GM12878 (cell line): ENCODE measurements around the gene DRD3. TPM values are rescaled to one million over a fixed set of nuclear protein-coding genes. Genes with fewer than 3 reads are reported as not detected.

Experiments used
- ASH2L ChIP-seq: fragments of 300-600, 200-600 bp; sonication (generic); IDR thresholded peaks from 2 replicates; pipeline ENCODE4 v1.6.1; 2017; ENCODE audit warnings: low read depth, mild to moderate bottlenecking, borderline replicate concordance
- CHD1 ChIP-seq: IDR thresholded peaks from 2 replicates; pipeline ENCODE4 v1.6.1; 2012; ENCODE audit warnings: low read depth, low read length, improper control_type of control experiment
- CREB1 ChIP-seq: IDR thresholded peaks from 2 replicates; pipeline ENCODE4 v1.6.1; 2012; ENCODE audit warnings: low read depth, mild to moderate bottlenecking, inconsistent platforms
- ESRRA ChIP-seq: IDR thresholded peaks from 2 replicates; pipeline ENCODE4 v1.6.1; 2012; ENCODE audit warnings: mild to moderate bottlenecking, low read length, improper control_type of control experiment
- JUND ChIP-seq: IDR thresholded peaks from 2 replicates; pipeline ENCODE4 v1.6.1; 2012; ENCODE audit warnings: low read depth, mild to moderate bottlenecking, low read length, improper control_type of control experiment, moderate library complexity
- KDM1A ChIP-seq: fragments of 200-600 bp; sonication (generic); IDR thresholded peaks from 2 replicates; pipeline ENCODE4 v1.6.1; 2016; ENCODE audit warnings: borderline replicate concordance
- NR2C1 ChIP-seq: fragments of 450-650 bp; IDR thresholded peaks from 2 replicates; pipeline ENCODE4 v1.6.1; 2017; ENCODE audit warnings: antibody characterized with exemption, mild to moderate bottlenecking, moderate library complexity
- POLR2AphosphoS5 ChIP-seq: IDR thresholded peaks from 2 replicates; pipeline ENCODE4 v1.6.1; 2011; ENCODE audit warnings: mild to moderate bottlenecking, low read length, inconsistent platforms
- SPI1 ChIP-seq: IDR thresholded peaks from 2 replicates; pipeline ENCODE4 v1.6.1; 2011; ENCODE audit warnings: low read depth, mild to moderate bottlenecking, low read length, moderate library complexity, borderline replicate concordance; ENCODE audit not compliant: insufficient read depth
- SREBF2 ChIP-seq: IDR thresholded peaks from 2 replicates; pipeline ENCODE4 v1.6.1; 2012; ENCODE audit warnings: mild to moderate bottlenecking, low read length
- WRNIP1 ChIP-seq: IDR thresholded peaks from 2 replicates; pipeline ENCODE4 v1.6.1; 2011; ENCODE audit warnings: low read depth, low read length, improper control_type of control experiment, borderline replicate concordance
- ZNF207 ChIP-seq: fragments of 450-650 bp; IDR thresholded peaks from 2 replicates; pipeline ENCODE4 v1.6.1; 2014; ENCODE audit warnings: antibody characterized with exemption, mild to moderate bottlenecking, borderline replicate concordance
- ZNF24 ChIP-seq: fragments of 450-650 bp; IDR thresholded peaks from 2 replicates; pipeline ENCODE4 v1.6.1; 2017; ENCODE audit warnings: antibody characterized with exemption, mild to moderate bottlenecking
- ZZZ3 ChIP-seq: IDR thresholded peaks from 2 replicates; pipeline ENCODE4 v1.6.1; 2011; ENCODE audit warnings: low read depth; ENCODE audit not compliant: control insufficient read depth, insufficient read length
- polyA plus RNA-seq, 11 experiments: library from polyadenylated mRNA; depleted of rRNA in 4 of 11; unstranded in 6 of 11; stranded (reverse) in 5 of 11; fragments of >200 nt; fragmentation: Nextera tagmentation in 4 of 11; fragmentation: Illumina TruSeq in 1 of 11; extraction: Ambion mirVana in 4 of 11; extraction: Trizol in 1 of 11; gene quantifications; 1 replicate in 1 of 11; 2 replicates in 10 of 11; pipeline versions ENCODE4 v1.2.1 to v1.2.3, GENCODE V29; 2011 to 2016; ENCODE audit warnings: inconsistent platforms in 2 of 11, missing spikeins in 2 of 11, low read depth in 1 of 11
- total RNA-seq, 4 experiments: library from RNA; depleted of rRNA in 3 of 4; stranded (reverse); fragments of >200 nt in 3 of 4; fragmentation: Illumina TruSeq in 1 of 4; extraction: Trizol in 1 of 4; gene quantifications; 2 replicates each; pipeline versions ENCODE4 v1.2.1 to v1.2.3, GENCODE V29; 2013 to 2021
- TF ChIP-seq, protein P1 (sequence below): fragments of 450-650 bp; IDR thresholded peaks from 2 replicates; pipeline ENCODE4 v1.6.1; 2016; ENCODE audit warnings: mild to moderate bottlenecking
- TF ChIP-seq, protein P2 (sequence below): IDR thresholded peaks from 2 replicates; pipeline ENCODE4 v1.6.1; 2011; ENCODE audit warnings: borderline replicate concordance, low read depth, mild to moderate bottlenecking, moderate library complexity, mixed read lengths, low read length; ENCODE audit not compliant: insufficient read depth; ENCODE audit errors: extremely low read length
- TF ChIP-seq, protein P3 (sequence below): fragments of 450-650 bp; IDR thresholded peaks from 2 replicates; pipeline ENCODE4 v1.6.1; 2018; ENCODE audit warnings: borderline replicate concordance, mild to moderate bottlenecking; ENCODE audit not compliant: partially characterized antibody
- TF ChIP-seq, protein P4 (sequence below): IDR thresholded peaks from 2 replicates; pipeline ENCODE4 v1.6.1; 2012; ENCODE audit warnings: low read depth, low read length, improper control_type of control experiment
- TF ChIP-seq, protein P5 (sequence below): fragments of 450-650 bp; conservative IDR thresholded peaks from 2 replicates; pipeline ENCODE4 v1.6.1; 2017; ENCODE audit warnings: mild to moderate bottlenecking, moderate library complexity
- TF ChIP-seq, protein P6 (sequence below): IDR thresholded peaks from 2 replicates; pipeline ENCODE4 v1.6.1; 2012; ENCODE audit warnings: low read depth, low read length, improper control_type of control experiment

The DRD3 gene
- total and polyA plus RNA-seq, 10 of the 15 experiments (the other 5 are each of a cell fraction or from before 2014, with no cell fraction given), result not detected

DNA sequence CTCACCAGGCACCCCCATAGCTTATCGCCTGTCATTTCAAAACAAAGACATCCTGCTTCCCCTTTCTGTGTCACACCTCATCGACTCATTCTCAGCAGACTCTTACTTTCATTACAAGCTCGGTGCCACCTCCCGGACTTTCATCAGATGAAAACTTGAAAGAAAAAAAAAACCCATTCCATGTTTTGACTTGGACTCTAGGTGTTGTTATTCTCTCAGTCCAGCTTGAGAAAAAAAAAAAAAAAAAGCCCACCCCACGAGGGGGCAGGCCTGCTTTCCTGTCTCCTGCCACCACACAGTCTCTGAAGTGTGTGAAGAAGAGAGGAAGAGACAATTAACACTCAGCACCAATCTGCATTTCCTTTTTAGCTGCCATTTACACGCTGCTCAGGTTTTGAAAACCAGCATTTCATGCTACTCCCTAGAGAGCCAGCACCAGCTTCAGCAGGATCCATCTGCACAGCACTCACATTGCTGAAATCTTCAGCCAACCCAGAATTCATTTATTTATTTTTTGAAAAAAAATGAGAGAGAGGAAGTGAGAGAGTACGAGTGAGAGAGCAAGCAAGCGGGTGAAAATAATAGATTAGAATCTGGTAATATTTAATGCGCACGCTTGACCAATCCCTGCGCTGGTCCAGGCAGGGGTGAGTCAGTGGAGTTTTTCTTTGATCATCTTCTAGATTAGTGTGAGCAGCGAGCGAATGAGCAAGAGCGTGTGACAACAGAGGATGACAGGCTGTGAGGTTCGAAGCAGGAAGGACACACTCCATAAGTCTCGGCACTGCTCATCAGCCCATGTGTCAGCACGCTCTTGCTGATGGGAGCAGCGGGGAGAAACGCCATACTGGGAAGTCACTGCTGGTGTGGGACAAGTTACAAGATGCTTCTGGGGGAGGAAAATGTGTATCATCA lies 35.0 kb upstream of the DRD3 start (continued):
- TF ChIP-seq, protein P1, sequence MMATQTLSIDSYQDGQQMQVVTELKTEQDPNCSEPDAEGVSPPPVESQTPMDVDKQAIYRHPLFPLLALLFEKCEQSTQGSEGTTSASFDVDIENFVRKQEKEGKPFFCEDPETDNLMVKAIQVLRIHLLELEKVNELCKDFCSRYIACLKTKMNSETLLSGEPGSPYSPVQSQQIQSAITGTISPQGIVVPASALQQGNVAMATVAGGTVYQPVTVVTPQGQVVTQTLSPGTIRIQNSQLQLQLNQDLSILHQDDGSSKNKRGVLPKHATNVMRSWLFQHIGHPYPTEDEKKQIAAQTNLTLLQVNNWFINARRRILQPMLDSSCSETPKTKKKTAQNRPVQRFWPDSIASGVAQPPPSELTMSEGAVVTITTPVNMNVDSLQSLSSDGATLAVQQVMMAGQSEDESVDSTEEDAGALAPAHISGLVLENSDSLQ, result peak; percentile 85
- TF ChIP-seq, protein P2, sequence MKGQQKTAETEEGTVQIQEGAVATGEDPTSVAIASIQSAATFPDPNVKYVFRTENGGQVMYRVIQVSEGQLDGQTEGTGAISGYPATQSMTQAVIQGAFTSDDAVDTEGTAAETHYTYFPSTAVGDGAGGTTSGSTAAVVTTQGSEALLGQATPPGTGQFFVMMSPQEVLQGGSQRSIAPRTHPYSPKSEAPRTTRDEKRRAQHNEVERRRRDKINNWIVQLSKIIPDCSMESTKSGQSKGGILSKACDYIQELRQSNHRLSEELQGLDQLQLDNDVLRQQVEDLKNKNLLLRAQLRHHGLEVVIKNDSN, result no peak
- TF ChIP-seq, protein P3, sequence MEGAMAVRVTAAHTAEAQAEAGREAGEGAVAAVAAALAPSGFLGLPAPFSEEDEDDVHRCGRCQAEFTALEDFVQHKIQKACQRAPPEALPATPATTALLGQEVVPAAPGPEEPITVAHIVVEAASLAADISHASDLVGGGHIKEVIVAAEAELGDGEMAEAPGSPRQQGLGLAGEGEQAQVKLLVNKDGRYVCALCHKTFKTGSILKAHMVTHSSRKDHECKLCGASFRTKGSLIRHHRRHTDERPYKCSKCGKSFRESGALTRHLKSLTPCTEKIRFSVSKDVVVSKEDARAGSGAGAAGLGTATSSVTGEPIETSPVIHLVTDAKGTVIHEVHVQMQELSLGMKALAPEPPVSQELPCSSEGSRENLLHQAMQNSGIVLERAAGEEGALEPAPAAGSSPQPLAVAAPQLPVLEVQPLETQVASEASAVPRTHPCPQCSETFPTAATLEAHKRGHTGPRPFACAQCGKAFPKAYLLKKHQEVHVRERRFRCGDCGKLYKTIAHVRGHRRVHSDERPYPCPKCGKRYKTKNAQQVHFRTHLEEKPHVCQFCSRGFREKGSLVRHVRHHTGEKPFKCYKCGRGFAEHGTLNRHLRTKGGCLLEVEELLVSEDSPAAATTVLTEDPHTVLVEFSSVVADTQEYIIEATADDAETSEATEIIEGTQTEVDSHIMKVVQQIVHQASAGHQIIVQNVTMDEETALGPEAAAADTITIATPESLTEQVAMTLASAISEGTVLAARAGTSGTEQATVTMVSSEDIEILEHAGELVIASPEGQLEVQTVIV, result no peak
- no peak for TF ChIP-seq ESRRA
- TF ChIP-seq CHD1, result no peak
- TF ChIP-seq, protein P4, sequence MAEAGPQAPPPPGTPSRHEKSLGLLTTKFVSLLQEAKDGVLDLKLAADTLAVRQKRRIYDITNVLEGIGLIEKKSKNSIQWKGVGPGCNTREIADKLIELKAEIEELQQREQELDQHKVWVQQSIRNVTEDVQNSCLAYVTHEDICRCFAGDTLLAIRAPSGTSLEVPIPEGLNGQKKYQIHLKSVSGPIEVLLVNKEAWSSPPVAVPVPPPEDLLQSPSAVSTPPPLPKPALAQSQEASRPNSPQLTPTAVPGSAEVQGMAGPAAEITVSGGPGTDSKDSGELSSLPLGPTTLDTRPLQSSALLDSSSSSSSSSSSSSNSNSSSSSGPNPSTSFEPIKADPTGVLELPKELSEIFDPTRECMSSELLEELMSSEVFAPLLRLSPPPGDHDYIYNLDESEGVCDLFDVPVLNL, result no peak
- TF ChIP-seq SREBF2, result no peak
- no peak for TF ChIP-seq WRNIP1
- TF ChIP-seq SPI1, result peak; percentile 93
- peak; percentile 62 for TF ChIP-seq POLR2AphosphoS5
- TF ChIP-seq JUND, result peak; percentile 53; the same call in 1 of the 2 replicates
- TF ChIP-seq ZNF207, result 0 out of 2 replicates have a peak, but pooled peaks have one; percentile 21
- TF ChIP-seq, protein P5, sequence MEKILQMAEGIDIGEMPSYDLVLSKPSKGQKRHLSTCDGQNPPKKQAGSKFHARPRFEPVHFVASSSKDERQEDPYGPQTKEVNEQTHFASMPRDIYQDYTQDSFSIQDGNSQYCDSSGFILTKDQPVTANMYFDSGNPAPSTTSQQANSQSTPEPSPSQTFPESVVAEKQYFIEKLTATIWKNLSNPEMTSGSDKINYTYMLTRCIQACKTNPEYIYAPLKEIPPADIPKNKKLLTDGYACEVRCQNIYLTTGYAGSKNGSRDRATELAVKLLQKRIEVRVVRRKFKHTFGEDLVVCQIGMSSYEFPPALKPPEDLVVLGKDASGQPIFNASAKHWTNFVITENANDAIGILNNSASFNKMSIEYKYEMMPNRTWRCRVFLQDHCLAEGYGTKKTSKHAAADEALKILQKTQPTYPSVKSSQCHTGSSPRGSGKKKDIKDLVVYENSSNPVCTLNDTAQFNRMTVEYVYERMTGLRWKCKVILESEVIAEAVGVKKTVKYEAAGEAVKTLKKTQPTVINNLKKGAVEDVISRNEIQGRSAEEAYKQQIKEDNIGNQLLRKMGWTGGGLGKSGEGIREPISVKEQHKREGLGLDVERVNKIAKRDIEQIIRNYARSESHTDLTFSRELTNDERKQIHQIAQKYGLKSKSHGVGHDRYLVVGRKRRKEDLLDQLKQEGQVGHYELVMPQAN, result no peak
- no peak for TF ChIP-seq KDM1A
- no peak for TF ChIP-seq ZZZ3
- TF ChIP-seq ASH2L, result no peak; the same call in 1 of the 2 replicates
- TF ChIP-seq CREB1, result peak; percentile 14; the same call in 1 of the 2 replicates
- TF ChIP-seq NR2C1, result no peak
- TF ChIP-seq, protein P6, sequence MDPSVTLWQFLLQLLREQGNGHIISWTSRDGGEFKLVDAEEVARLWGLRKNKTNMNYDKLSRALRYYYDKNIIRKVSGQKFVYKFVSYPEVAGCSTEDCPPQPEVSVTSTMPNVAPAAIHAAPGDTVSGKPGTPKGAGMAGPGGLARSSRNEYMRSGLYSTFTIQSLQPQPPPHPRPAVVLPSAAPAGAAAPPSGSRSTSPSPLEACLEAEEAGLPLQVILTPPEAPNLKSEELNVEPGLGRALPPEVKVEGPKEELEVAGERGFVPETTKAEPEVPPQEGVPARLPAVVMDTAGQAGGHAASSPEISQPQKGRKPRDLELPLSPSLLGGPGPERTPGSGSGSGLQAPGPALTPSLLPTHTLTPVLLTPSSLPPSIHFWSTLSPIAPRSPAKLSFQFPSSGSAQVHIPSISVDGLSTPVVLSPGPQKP, result no peak
- TF ChIP-seq ZNF24, result no peak
